Activated CD4-positive, alpha-beta T cell treated with anti-CD3 and anti-CD28 coated beads, Interleukin-2, Interleukin-6, amounts not matched to agents 100 ng/mL and 50 ng/mL, durations not matched to agents 16 hours and 8 hours (primary cell): Measurements from ENCODE around the gene FNIP1.
"Not testable (repeated sequence)": the region's sequence is repeated elsewhere in the genome, so short reads cannot be mapped to it uniquely, and the experiment has no call there.

Experiments used
- DNase-seq: peaks from one replicate; pipeline ENCODE4 v3.0.0-alpha.2; 2020

The FNIP1 gene

DNA sequence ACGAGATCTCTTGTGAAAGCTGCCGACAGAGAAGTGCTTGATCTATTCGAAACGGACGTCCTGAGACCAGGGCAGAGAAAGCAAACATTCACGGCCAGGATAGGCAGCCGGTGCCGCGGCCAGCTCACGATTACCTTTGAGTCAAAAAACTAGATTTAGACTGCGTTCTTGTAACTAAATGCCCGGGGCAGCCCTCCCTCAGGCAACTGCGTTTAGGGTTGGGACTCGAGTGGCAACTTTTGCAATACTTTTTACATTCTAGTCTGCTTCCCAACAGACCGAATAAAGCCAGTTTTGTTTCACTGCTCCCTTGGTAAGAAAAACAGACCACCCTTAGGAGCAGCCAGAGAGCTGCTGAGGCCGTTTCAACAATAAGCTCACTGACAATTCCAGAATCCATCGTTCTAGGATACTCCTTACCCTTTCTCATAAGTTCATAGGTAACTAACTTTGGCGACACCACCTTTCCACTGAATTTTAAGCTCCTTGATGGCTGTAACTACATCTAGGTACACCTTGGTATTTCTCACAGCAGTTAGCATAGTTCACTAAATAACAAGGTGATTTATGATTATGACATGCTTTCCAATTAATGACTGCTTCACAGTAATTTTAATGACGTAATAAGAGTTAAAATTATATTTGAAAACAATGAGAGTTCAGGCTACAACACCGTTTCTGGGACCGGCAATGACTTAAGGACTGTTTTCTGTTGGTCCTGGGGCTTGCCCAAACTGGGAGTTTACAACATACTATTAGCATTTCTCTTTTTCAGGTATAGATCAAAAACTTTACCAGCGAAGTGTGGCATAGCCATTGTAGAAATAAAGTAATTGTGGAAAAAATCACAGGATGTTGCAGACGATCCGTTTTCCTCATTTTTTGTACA lies 160.9 kb downstream of the FNIP1 start:
- DNase-seq, result no peak

DNA sequence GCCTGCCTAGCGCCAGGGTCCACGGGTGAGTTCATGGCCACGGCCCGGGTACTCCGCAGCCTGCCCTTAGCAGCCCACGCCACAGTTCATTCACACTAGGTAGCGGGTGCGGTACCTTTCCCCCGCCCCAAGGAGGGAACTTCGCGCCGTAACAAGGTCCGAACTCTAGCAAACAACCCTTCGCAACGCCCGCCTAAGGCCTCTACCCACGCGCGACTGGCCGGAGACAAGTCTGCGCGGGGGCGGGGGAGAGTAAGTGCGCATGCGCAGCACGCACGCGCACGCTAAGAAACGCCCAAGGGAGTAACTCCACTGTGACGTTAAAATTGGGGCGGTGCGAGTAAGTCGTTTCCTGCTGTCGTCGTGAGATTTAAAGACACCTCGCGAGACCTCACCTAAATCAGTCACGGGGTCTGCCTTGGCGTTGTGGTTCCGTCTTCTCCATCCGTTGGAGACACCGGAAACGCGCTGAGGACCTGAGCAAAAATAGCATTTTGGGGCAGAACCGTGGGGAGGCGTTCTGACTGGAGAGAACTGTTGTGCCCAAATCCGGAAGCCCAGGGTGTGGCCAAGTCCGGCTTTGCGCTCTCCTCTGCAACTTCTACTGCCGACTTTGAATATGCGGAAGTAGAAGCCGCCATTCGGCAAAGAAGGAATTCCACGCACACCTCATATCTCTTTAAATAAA lies 161.7 kb downstream of the FNIP1 start, which contains the start of gene RAPGEF6:
TSS of gene RAPGEF6 (minus strand) at position 234 of the 688 bp plus-strand sequence. CDS start at position 35, 199 bp downstream.
- peak; percentile 99 for DNase-seq

DNA sequence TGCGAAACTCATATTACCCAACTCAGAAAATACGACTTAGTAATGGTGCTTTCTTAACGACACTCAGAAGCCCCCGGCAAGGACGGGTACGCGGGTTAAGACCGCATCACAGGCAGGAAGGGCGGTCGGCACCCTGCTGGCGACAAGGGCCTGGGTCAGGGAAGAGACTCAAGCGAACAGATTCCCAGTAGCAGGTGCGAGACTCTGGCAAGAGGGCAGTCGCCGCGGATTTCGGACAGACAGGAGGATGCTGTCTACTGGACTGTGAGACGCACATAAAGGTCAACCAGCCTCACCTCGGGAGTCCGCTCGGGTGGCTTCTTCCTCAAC lies 162.2 kb downstream of the FNIP1 start:
- peak; percentile 69 for DNase-seq

DNA sequence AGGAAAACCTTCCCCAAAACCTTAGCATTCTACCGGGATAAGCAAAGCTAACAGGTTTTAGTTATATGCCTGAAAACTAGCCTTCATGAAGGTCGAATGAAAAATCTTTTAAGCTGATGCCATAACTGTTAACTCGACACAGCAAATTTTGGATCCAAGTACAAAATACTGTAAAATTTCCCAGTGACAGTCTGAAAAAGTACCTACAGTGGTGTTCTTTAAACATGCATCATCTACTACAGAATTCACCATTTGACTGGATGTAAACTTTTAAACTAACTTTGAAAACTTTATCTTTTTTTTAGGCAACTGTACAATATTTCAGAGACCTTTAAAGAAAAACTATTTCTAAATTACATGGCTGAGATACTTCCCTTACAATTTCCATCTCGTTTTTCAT lies 162.6 kb downstream of the FNIP1 start:
- DNase-seq, result no peak

DNA sequence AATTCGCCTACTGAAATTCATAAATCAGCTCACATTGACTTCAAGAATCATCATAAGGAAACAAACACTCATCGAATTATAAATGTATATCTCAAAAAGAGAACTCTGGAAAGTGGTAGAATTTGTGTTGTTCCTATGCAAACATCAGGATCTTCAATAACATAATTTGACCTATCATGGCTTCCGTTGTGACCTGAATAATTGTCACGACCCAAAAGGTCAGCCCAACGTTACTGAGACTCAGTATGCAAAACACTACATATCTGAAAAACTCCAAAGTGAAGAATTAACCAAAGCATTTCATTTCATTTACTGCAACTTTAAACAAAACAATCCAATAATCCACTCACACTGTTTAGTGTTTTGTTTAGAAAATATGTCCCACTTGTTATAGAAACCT lies 163.0 kb downstream of the FNIP1 start:
- no peak for DNase-seq

DNA sequence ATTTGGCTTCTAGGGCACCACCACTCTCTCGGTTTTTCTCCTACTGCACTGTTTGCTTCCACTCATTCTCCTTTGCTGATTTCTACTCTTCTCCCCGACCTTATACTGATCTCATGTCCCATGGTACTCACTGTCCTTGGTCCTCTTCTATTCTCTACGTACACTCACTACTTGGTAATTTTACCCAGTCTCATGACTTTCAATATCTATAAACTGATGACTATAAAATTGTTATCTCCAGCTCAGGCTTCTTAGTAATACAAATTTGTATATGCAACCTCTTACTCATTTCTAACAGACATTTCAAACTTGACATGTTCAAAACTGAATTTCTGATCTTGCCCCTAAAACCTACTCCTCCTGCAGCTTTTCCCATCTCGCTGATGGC lies 165.9 kb downstream of the FNIP1 start:
- peak; percentile 21 for DNase-seq

DNA sequence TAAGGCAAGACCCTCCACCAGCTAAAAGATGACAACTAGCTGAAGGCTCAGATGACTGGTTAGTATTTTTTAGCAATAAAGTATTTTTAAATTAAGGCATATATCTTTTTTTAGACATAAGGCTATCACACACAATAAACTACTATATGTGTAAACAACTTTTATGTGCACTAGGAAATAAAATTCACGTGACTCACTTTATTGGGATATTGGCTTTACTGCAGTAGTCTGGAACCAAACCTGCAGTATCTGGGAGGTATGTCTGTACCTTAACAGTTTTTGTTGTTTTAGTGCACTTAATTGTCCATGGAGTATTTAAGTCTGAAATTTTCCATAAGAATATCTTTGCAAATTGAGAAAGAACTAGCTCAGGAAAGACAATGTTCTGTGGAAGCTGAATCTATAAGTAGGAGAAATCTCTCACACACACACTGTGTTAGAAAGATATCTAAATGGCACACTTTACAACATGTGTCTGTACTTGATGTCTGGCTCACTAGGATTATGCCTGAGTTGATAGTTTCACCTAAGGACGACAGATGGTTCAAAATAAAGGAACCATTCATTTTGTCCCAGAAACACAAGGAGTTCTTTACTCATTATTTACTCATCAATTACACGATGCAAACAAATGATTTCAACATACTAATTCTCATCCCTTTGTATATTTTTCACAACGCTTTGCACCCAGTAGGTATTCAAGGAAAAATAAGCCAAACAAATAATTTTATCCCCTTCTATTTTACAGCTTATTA lies 166.4 kb downstream of the FNIP1 start:
- no peak for DNase-seq

DNA sequence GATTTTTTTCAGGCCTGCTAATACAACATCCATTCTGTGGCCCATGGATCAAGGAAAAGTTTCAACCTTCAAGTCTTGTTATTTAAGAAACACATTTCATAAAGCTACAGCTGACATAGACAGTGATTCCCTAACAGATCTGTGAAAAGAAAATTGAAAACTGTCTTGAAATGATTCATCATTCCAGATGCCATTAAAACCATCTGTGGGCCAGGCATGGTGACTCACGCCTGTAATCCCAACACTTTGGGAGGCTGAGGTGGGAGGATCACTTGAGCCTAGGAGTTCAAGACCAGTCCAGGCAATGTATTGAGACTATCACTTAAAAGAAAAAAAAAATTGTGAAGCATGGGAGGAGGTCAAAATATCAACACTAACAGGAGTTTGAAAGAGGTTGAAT lies 167.8 kb downstream of the FNIP1 start:
- no peak for DNase-seq

DNA sequence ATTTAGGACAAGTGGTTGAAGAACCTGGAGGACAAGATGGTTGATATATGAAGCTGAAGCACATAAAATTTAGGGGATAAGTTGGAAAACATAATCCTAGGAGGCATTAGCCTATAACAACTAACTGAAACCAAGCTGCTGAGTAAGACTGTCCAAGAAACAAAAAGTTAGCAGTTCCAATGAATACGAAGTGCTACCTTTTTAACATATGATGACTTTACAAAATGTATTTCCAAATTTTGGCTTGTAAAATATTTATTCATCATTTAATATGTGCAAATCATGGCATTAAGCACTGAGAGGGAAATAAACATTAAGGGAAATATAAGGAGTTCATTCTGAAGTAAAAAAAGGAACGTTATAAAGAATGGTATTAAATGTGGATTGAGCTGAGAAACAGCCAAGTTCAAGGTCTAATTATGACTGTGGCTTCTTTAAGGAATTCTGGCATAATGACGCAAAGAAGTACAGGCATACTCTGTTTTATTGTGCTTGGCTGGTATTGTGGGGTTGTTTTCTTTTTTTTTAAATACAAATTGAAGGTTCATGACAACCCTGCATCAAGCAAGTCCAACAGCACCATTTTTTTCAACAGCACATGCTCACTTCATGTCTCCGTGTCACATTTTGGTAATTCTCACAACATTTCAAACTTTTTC lies 169.5 kb downstream of the FNIP1 start:
- DNase-seq, result no peak

DNA sequence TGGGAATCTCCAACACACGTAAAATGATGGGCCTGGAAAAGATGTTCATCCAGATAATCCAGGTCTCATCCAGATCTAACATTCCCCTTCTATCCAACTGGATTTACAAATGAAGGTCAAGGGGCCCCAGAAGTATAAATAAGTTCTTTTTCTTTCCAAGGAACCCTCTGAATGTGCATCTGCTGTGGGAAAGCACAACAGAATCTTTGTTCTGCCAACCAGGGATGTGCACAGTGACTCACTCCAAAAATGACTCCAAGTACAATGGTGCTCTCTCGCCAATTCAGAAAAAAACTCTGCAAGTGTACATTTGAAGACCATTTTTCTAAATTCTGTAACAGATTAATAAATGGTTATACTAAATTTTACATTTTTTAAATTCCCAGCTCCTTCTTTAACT lies 174.2 kb downstream of the FNIP1 start:
- no peak for DNase-seq

DNA sequence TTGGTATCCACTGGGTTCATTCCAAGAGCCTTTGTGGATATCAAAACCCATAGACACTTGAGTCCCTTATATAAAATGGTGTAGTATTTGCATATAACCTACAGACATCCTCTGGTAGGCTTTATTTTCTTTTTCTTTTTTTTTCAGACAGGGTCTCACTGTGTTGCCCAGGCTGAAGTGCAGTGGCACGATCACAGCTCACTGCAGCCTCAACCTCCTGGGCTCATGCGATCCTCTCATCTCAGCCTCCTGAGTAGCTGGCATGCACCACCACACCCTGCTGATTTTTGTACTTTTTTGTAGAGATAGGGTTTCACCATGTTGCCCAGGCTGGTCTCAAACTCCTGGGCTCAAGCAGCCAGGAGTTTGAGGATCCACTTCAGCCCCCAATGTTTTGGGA lies 175.7 kb downstream of the FNIP1 start:
- not testable (repeated sequence) for DNase-seq

DNA sequence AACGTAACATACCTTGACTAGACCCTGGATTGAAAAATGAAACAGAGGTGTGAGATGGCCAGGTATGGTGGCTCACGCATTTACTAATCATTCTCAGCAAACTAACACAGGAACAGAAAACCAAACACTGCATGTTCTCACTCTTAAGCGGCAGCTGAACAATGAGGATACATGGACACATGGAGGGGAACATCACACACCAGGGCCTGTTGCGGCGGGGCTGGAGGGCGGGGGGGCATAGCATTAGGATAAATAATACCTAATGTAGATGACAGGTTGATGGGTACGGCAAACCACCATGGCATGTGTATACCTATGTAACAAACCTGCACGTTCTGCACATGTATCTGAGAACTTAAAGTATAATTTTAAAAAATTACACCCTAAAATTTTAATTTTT lies 177.7 kb downstream of the FNIP1 start:
- no peak for DNase-seq

DNA sequence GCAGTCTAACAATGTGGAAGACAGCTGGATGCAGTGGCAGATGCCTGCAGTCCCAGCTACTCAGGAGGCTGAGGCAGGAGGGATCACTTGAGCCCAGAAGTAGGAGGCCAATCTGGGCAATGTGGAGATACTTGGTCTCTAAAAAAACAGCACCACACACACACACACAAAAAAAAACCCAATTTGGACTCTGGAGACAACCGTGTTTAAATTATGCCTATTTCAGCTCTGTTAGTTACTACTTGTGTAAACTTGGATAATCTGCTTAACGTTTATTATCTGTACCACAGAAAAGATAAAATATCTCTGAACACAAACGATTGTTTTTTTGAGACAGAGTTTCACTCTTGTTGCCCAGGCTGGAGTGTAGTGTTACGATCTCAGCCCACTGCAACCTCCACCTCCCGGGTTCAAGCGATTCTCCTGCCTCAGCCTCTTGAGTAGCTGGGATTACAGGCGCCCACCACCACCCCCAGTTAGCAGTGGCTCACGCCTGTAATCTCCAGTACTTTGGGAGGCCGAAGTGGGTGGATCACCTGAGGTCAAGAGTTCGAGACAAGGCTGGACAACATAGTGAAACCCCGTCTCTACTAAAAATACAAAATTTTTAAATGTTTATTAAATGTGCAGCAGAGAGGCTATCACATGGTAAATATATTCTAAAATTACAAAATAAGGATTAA lies 179.5 kb downstream of the FNIP1 start:
- no peak for DNase-seq

DNA sequence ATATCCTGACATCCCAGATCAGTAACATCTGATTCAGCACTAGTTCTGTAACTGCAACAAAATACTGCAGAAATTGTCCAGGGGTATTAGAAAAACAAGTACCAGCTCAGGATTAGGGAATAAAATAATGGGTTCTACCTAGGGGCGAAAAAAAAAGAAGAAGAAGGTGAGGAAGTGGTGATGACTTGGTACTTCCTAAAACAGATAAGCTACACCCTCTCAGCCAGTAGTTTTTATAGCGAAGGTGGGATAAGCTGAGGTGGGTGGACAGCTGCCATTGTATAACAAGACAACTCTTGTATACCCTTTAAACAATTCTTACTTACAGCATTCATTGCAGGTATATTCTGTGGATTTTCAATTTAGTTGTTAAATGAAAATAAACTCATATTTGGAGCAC lies 180.9 kb downstream of the FNIP1 start:
- DNase-seq, result no peak

DNA sequence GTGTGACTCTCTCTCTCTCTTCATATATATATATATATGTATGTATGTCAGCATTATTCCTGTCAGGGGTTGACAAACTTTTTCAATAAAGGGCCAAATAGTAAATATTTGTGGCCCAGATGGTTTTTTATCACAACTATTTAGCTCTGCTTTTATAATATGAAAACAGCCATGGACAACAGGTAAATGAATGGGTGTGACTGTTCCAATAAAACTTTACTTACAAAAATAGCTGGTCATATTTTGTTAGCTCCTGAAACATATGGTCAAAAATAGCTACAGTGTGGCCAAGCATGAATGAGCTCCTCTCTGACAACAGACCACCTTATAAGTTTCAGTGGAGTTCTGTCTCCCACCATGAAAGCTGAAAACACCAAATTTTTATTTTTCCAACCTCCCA lies 183.4 kb downstream of the FNIP1 start:
- DNase-seq, result no peak

DNA sequence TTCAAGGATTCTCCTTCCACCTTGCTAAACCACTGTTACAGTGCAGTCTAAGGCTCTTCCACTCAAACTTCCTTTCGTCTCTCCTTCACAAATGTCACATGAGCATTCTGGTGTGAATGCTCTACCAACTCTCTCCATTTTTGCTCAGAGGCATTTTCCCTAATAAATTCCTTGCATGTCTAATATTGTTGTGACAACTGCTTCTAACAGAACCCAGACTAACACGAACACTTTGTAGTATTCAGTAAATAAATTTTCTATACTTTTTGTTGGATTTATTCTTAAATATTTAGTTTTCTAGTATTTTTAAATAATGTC lies 185.8 kb downstream of the FNIP1 start:
- DNase-seq, result no peak

DNA sequence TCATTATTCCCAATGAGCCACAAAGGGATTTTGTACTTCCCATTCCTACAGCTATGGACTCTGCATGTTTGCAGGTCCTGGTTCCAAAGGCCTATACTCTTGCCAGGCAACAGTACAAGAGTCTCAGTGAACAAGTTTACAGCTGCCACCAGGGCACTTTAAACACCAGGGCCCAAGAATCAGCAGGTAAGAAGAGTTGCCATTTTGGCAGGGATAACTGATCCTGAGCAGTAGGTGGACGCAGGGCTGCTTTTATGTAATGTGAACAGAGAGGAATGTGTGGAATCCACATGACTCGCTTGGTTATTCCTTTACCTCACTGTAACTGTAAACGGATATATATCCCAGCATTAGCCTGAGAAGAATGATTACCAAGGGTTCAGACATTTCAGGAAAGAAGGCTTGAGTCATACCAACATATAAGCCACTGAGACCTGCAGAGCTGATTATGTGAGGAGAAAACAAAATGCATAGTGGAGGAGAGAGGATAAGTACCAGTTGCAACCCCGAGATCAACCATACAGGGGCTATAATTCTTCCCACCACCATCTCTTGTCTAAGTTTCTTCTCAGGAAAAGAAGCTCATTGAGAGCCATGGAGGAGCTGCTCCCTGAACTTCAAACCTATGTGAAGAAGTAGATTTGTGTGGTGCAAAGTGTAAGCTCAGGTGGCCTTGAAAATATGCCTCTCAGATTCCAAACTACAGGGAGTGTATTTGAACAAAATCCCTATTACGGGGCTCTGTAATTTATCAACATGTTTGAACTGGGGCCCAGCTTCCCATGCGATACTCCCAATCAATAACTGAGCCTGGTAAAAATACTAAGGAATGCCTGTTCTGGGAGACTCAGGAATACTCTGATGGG lies 186.4 kb downstream of the FNIP1 start:
- DNase-seq, result no peak

DNA sequence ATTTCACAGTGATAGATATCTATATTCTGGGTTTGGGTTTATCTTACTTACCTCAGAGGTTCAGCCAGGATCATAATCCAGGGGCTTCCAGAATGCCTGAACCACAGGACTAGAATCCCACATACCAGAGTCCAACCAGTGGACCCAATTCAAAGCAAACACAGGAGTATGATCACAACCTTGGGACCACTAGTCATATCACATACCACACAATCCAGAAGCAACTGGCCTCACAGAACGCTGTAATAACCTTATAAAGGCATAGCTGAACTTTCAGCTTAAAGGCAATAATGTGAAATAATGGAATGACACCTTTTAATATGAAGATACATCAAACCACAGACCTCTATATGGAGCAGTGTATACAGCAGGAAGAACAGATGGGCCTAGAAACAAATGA lies 187.0 kb downstream of the FNIP1 start:
- no peak for DNase-seq

DNA sequence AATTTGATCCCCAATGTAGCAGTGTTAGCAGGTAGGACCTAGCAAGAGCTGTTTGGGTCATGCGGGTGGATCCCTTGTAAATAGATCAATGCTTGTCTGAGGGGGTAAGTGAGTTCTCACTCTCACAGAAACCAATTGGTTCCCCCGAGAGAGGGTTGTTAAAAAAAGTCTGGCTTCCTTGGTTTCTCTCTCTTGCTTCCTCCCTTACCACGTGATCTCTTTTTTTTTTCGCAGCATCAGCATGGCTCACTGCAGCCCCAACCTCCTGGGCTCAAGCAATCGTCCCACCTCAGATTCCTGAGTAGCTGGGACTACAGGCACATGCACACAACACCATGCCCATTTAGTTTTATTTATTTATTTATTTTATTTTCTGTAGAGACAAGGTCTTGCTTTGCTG lies 188.2 kb downstream of the FNIP1 start:
- no peak for DNase-seq

DNA sequence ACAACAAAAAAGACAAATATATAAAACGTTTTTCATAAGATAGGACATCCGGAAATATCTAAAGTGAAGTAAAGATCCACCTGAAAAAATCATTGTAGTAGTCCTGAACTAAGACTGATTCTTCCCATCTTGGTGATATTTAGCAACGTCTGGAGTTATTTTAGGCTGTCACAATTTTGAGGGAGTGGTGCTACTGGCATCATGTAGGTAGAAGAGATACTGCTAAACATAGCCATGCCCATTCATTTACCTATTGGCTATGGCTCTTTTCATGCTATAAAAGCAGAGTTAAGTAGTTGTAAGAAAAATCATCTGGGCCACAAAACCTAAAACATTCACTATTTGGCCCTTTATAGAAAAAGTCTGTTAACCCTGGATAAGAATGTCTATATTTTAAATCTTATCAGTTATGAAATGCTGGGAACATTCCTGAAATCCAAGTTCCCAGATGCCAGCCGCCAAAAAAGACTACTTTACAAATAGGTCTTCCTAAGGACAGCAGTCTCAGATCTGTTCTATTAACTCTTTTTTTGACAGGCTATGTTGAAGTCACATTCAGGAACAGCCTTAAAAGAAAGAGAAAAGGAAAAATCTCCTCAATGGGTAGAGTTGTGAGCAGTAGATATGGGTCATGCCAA lies 188.8 kb downstream of the FNIP1 start:
- DNase-seq, result no peak

DNA sequence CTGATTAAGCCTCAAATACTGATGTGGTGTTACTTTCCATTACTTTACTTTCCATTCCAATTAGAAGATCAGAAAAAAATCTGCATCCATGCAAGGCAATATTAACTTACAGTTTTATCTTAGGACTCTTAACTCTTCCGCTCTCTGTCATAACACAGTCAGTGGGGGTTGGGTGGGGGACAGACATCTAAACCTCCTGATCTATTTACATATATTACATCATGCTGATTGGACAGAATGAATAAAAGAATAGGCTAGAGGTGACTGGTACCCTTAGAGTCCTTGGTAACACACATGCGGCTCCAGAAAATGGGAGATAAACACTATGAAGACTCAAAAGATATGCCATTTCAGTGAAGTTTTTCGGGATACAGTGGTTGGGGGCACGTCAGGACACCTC lies 189.4 kb downstream of the FNIP1 start:
- no peak for DNase-seq
